HG03095 (cell line): ENCODE data around the gene TUBGCP3.
A peak's percentile ranks its signal among the peaks of the same experiment; 100 is the strongest.
"Not testable (repeated sequence)": the region's sequence is repeated elsewhere in the genome, so short reads cannot be mapped to it uniquely, and the experiment has no call there.

ENCODE experiments used
- ATAC-seq: cut with Tn5 transposase; IDR thresholded peaks from one replicate; pipeline ENCODE4 v1.9.1; 2021; ENCODE audit warnings: moderate library complexity; ENCODE audit not compliant: unreplicated experiment

Gene TUBGCP3, protein sequence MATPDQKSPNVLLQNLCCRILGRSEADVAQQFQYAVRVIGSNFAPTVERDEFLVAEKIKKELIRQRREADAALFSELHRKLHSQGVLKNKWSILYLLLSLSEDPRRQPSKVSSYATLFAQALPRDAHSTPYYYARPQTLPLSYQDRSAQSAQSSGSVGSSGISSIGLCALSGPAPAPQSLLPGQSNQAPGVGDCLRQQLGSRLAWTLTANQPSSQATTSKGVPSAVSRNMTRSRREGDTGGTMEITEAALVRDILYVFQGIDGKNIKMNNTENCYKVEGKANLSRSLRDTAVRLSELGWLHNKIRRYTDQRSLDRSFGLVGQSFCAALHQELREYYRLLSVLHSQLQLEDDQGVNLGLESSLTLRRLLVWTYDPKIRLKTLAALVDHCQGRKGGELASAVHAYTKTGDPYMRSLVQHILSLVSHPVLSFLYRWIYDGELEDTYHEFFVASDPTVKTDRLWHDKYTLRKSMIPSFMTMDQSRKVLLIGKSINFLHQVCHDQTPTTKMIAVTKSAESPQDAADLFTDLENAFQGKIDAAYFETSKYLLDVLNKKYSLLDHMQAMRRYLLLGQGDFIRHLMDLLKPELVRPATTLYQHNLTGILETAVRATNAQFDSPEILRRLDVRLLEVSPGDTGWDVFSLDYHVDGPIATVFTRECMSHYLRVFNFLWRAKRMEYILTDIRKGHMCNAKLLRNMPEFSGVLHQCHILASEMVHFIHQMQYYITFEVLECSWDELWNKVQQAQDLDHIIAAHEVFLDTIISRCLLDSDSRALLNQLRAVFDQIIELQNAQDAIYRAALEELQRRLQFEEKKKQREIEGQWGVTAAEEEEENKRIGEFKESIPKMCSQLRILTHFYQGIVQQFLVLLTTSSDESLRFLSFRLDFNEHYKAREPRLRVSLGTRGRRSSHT

DNA sequence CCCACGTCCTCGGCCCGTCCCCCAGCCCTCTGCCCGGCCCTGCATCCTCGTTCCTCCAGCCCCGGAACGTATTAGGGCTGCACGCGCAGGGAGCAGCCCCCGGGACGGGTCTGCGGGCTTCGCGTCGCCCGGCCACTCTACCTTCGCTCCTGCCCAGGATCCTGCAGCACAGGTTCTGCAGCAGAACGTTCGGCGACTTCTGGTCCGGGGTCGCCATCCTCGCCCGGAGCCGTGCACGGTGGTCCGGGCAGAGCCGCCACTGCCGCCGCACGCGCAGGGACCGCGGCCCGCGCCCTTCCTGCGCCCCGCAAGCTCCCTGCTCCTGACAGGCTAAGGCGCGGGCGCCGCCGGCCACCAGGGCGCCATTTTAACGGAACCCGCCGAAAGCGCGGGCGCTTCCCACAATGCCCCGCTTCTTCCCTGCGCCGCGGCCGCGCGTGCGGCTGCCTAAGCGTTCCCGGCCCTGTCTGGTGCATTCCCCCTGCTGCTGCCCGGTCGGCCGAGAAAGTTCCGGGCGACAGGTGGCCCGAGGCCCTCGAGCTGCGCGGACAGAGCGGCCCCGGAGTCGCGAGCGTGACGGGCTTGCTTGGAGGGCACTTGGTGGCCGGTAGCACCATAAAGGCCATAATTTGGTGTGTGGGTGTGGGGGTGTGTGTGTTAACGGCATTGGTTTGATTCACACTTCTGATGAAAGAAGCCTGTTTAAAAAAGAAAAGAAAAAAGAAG lies at the start of gene TUBGCP3:
TUBGCP3 (minus strand) TSS at position 390 of the 726 bp plus-strand sequence; CDS start at position 217, 173 bp downstream.
- ATAC-seq = peak; percentile 76

DNA sequence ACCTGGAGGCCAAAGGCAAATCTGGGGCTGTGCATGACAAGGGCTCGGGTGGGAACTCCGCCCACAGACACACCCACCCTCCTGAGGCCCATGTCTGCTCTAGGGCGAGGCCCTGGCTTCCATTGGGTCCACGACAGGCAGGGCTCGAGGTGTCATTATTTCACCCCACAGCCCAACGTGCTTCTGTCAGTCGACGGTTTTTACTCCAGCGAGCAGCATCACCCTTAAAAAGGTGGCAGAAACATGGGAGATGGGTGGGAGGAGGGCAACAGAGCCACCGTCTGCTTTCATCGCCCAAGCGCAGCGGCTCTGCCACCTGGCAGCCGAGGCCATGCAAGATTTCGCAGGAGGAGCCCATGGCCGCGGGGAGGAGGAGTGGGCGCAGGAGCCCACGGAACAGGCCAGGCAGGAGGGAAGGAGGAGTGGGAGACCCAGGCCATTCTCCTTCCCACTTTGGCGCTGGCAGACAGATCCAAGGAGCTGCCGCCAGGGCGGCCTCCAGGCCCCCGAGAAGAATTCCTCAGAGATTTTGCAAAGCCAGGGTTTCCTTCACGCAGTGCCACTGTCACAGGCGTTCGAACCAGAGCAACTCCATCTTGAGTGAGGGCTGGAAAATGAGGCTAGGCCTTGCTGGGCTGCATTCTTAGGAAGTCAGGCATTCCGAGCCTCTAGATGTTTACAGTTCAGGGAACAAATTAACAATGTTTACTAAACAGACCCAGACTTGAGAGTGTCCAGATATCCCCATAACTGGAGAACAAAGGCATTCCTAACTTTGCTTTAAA lies 49.3 kb upstream of the TUBGCP3 start:
- no peak for ATAC-seq

DNA sequence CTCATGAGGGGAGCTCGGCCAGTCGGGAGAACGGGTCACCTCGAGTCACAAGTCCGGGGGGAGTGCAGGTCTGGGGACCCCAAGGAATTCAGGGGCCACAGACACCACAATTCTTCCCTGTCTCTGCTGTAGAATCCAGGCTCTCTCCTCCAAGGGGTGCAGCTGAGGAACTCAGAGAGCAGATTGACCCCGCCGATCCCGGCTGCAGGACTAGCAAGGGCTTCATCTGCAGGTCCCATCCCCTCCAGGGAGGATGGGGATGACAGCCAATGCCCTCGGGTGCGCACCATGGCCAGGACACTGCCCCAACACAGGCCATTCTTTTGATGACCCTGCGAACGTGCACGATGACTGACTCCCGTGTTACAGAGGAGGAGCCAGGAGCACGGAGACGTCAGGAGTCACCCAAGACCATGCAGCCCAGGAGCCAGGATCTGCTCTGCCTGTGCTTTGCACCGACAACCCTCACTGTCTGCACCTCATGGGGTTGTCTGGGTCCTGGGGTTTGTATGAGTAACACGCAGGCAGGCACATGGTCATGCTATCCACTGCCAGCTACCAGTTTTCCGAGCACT lies 48.5 kb upstream of the TUBGCP3 start:
- no peak for ATAC-seq

DNA sequence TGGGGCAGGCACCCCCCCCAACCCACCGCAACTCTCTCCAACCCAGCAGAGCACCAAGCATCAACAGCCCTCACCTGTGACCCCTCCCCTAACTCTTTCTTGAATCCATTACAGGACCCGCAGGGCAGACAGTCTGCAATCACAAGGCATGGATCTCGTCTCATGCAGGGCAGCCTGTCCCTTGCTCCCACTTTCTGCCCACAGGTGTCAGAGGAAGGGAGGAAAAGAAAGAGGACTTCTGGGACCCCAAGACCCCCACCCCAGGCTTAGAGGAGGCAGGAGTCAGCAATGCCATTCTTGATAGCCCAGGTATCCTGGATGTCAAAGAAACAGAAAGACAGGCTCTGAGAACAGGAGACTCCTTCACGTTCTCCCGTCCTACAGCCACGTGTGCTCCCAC lies 47.4 kb upstream of the TUBGCP3 start:
- no peak for ATAC-seq

- ATAC-seq = no peak
Measured at GRCh38 chr13:112634102-112634501, 46.1 kb upstream of the TUBGCP3 start.

DNA sequence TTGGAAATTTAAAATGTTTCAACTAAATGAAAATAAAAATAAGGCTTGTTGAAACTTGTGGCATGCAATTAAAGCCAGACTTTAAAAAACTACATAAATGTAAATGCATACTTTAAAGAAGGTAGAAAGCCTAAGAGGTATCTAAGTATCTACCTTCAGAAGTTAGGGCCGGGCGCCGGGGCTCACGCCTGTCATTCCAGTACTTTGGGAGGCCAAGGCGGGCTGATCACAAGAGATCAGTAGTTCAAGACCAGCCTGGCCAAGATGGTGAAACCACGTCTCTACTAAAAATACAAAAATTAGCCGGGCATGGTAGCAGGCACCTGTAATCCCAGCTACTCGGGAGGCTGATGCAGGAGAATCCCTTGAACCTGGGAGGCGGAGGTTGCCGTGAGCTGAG lies 42.3 kb upstream of the TUBGCP3 start:
- ATAC-seq = not testable (repeated sequence)

GRCh38 chr13:112629161-112629560 lies 41.2 kb upstream of the TUBGCP3 start:
- ATAC-seq = no peak

- not testable (repeated sequence) for ATAC-seq
Measured at GRCh38 chr13:112627613-112628012, 39.7 kb upstream of the TUBGCP3 start.

GRCh38 chr13:112627161-112627560 lies 39.2 kb upstream of the TUBGCP3 start:
- ATAC-seq = no peak

GRCh38 chr13:112626761-112627160 lies 38.8 kb upstream of the TUBGCP3 start:
- ATAC-seq = no peak

DNA sequence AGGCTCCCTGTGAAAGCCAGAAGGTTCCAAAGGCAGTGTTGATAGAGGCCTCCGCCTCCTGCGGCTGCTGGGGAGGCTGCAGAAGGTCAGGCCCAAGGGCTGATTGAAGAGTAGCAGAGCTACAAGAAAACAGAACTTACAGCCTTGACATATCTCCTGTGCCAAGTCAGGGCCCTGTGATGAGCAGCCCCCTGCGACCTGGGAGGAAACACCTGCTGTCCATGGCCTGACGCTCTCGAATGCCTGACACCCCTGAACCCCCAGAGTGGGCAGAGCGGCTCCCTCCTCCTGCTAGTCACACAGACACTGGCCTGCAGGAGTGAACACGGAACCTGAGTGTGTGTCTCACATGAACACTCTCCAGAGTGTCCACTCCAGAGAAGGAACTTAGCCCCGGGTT lies 38.2 kb upstream of the TUBGCP3 start:
- ATAC-seq = no peak

DNA sequence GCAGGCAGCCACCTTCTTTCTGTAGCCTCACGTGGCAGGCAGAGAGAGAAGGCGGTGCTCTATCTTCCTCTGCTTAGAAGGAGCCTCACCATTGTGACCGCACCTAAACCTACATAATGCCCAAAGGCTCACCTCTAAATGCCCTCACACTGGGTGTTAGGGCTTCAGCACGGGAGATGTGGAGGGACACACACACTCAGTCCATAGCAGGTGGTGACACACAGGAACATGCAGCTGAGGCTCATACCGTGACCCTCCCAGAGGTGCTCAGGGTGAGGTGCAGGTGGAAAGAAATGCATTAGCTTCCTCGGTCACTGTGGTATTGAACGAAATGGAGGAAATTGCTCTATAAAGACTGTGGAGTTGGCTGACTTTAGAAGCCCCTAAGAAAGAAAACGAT lies 37.7 kb upstream of the TUBGCP3 start:
- no peak for ATAC-seq

GRCh38 chr13:112624602-112625430 lies 36.9 kb upstream of the TUBGCP3 start:
- ATAC-seq = no peak

- ATAC-seq = no peak
Measured at GRCh38 chr13:112624040-112624439, 36.1 kb upstream of the TUBGCP3 start.

DNA sequence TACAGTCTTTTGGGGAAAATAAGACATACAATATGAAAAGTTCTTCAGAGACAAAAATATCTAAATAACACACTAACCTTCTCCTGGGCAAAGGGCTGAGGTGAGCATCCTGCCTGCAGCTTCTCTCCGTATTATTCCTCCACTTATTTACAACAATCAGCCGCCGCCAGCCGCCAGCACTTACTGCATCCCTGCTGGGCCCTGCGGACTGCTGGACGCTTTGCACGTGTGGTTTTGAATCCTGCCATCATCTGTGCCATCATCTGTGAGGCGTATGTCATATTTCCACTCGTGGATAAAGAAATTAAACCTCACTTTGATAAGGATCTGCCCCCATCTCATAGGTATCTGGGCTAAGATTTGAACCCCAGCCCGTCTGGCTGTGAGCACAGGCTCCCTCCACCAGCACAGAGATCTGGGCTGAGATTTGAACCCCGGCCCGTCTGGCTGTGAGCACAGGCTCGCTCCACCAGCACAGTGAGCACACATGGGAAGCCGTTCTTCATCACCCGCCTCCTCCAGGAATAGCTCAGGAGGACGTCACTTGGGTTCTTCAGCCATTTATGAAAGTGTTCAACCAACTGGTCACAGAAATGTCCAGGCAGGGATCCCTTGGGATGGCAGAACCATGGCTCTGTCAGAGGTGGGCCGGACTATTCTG lies 35.2 kb upstream of the TUBGCP3 start:
- ATAC-seq = no peak

- ATAC-seq = no peak
Measured at GRCh38 chr13:112622375-112622774, 34.4 kb upstream of the TUBGCP3 start.

DNA sequence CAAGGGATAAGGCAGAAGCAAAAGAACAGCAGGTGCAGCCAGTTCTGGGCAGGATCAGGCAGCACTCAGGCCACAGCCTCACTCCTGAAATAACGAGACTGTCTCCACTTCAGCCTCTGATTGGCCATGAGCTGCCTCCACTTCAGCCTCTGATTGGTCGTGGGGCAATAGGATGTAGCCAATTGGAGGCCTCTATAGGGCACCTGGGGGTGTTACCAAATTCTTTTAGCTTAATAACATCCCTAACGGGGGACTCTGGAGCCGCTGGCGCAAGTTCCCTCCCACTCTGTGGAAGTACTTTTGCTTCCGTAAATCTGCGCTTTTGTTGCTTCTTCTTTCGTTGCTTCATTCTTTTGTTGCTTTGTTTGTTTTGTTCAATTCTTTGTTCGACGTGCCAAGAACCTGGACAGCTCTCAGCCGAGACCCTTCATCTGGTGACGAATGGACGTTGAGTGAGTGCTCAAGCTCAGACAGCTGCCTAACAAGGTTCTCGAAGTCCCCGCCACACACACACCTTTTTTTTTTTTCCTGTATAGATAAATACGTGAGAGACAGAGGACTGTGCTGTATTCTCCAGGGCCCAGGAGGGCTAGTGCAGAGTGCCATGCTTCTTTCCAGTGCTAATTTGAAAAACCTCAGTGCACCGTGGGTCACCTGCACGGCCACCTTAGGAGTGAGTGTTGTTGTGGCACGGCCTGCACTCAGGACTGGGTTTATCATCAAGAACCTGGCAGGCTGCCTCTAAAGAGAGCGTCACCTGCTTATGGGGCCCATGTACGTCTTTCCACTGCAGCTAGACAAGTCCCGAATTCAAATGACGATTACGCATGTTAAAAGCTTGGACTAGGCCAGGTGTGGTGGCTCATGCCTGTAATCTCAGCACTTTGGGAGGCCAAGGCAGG lies 32.0 kb upstream of the TUBGCP3 start:
- ATAC-seq = no peak

DNA sequence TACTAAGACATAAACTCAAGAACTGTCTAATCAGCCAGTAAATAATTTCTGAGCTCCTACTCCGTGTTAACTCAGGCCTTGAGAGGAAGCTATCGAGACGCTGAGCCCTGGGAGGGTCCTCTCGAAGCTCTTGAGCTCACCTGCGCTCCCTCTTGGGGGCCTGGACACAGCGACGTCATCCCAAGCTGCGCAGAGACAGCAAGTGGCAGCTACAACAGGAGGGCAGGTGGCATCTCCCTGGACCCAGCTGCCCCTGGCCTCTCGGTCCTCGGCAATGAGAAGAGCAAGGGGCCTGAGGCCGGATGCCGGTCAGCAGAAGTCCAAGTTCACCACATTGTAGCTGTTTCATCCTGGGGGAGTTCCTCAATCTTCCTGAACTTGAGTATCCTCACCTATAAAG lies 30.5 kb upstream of the TUBGCP3 start:
- ATAC-seq = no peak
